IPS-18c (cell line): ENCODE results near the gene SARDH.

Source experiments
- H3K4me3 ChIP-seq: 2 replicates; pipeline ENCODE4 v1.7.0; 2013; ENCODE audit warnings: low read depth, mild to moderate bottlenecking, low read length, moderate library complexity; ENCODE audit not compliant: insufficient read depth
- H3K9me3 ChIP-seq: one replicate; pipeline ENCODE4 v1.6.1; 2013; ENCODE audit warnings: mild to moderate bottlenecking, low read length, moderate library complexity; ENCODE audit not compliant: control insufficient read depth, insufficient read depth

The SARDH gene

DNA sequence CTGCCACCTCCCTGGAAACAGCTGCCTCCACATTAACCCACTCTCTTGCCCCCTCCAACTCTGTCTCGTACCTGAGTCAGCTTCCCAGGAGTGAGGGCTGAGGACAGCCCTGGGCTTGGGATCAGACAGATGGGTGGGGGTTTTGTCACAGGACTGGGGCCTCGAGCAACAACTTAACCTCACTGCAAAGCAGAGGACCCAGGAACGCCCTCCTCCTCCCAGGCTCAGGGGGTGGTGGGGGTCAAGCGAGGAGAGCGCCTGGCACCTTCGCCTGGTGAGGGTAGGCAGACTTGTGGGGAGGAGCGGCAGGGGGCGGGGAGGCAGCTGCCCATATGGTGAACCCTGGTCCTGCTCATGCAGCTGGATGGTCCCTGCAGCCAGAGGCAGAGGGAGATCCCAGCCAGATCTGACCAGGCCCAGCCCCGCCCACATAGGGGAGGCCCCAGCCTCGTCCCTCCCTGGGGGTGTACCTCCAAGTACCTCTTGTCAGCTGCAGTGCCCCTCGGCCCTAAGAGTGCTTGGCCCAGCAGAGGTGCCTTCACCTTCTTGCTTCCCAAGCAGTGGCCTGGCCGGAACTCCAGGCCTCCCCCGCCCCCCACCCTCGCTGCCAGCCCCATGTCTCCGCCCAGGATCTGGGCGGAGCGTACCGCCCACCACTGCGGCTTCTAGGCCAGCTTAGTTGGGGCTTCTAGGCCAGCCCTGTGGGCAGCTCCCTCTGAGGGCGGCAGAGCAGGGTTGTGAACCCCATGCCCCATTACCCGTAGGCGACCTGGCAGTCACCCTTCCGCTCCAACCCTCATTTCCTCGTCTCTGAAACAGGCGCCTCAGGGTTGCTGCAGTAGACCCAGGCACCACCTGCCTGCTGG, at the start of gene SARDH:
Gene SARDH (minus strand): TSS at position 579 of the 866 bp plus-strand sequence. CDS start 4,179 bp downstream, outside the sequence.
- peak within 1 kb of the TSS; percentile 28; the same call in 1 of the 2 replicates for H3K4me3 ChIP-seq
- peaks cover 2% of the 10 kb centered on the region for H3K9me3 ChIP-seq

DNA sequence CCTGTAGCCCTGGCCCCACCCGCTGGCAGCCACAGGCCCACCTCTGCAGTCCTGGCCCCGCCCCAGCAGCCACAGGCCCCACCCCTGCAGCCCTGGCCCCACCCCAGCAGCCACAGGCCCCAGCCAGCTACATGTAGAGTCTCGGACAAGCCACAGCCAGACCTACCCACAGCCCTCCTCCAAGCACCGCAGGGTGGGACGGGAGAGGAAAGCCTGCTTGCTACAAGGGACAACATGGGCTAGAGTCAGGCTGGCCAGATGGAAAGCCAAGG, 49.5 kb upstream of the SARDH start:
- Histone ChIP-seq H3K4me3 (no peak overlapping the region), H3K9me3 (no peaks in the 10 kb centered on the region)

DNA sequence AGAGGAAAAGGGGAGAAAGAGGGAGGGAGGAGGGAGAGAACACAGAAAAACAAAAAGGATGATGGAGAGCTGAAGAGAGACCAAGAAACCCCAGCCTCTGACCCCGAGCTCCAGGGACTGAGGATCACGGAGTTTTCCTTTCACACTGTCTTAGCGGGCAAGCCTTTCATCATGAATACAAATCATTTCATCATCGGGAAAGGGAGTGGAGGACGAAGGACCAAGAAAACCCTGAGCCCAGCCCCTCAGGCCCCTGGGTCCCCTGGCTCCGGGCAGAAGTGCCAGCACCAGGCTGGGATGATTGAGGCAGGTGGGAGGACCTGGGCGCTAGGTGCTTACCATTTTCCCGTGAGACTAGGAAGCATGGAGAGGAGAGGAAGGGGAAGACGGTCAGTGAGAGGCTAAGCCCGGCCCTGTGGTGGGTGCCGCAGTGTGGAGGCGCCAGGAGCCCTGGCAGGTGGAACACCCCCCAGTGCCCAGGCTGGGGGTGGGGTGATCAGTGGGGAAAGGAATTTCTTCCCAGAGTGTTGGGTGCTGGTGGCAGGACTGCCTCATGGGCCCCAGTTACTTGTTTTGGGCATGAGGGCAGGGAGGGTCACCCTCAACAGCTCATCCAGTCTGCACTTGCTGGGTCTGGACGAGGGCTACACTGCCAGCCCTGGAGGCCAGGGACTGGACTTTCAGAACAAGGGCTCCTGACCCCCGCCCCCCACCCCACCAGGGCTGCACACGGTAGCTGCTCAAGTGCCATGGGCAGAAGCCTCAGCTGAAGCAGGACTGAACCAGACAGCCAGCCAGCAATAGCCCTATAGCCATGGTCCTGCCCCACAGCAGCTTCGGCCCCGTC, 49.0 kb upstream of the SARDH start:
- Histone ChIP-seq H3K4me3 (no peak overlapping the region), H3K9me3 (no peaks in the 10 kb centered on the region)

DNA sequence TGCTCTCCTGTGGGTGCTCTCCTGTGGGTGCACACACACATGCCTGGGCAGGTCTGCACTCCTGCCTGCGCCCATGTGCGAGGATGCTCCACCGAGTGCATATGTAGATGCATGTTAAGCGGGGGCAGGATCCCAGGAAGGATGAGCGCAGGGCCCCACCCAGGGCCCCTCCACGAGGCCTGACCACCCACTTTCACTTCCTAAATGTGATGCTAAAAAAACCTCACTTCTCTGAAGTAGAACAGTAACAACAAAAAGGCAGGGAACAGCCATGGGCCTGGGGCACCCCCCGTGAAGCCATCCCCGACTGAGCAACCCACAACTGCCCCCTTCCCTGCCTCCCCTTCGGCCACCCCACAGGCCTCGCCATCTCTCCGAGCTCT, 48.2 kb upstream of the SARDH start:
- Histone ChIP-seq H3K9me3 (no peaks in the 10 kb centered on the region), H3K4me3 (no peak overlapping the region)

GRCh38 chr9:133785753-133786370, 47.7 kb upstream of the SARDH start:
- Histone ChIP-seq H3K9me3 (no peaks in the 10 kb centered on the region), H3K4me3 (no peak overlapping the region)

GRCh38 chr9:133784731-133785561, 46.8 kb upstream of the SARDH start:
- no peaks in the 10 kb centered on the region for H3K9me3 ChIP-seq
- H3K4me3 ChIP-seq, result no peak overlapping the region

DNA sequence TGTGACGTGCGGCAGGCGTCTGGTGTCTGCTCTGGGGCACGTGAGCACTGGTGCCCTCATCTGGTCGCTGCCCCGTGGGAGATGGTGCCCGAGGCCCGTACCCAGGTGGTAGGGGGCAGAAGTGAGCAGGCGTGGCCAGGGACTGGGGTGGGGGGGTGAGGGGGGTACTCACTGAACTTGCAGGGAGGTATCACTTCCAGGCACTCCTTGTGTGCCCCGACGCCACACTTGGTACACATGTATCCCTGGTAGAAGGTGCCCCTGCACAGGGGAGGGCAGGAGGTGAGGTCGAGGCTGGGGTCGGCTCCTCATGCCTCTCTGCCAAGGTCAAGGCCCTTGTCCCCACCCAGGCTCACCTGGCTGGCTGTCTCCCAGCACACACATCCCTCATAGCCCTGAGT, 45.2 kb upstream of the SARDH start:
- no peaks in the 10 kb centered on the region for H3K9me3 ChIP-seq
- no peak overlapping the region for H3K4me3 ChIP-seq

DNA sequence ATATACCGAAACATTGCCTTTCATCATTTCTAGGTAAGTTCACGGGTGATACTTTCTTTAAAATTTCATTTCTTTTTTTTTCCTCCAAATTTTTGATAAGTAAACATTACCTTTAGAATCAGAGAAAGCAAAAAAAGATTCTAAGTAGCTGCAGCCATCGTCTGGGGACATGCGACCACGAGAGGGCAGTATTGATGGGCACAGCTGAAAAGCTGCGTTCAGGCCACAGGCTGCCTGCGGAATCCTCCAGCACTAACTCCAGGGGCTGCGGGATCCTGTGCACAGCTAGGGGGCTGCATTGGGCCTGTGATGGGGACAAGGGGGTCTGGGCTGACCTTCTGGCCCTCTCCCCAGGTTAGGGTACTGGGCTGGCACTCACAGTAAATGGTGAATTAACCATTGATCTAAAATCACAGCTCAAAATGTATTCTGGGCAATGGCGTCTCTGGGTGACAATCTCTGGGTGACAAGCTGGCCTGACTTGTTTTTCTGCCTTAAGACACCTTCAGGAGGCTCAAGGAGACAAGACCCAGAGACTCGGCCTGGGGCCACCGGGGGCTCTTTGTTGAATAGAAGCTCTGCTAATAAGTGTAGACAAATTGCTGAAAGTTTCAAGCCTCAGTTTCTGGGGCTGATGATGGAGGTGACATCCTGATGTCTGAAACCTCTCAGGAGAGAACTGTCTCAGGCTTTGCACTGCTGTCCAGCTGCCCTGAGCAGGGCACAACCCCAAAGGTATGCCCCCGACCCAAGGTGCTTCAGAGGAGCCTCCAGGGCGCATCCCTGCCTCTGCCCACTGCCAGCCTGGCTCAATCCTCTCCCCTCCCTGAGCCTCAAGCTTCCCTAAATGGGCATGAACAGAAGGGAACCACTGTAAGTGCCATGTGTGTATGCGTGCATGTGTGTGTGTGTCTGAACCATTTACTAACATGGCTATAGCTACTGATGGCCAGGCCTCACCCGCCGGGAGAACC, 44.3 kb upstream of the SARDH start:
- no peak overlapping the region for H3K4me3 ChIP-seq
- no peaks in the 10 kb centered on the region for H3K9me3 ChIP-seq

GRCh38 chr9:133781828-133782135, 43.6 kb upstream of the SARDH start:
- no peak overlapping the region for H3K4me3 ChIP-seq
- no peaks in the 10 kb centered on the region for H3K9me3 ChIP-seq

DNA sequence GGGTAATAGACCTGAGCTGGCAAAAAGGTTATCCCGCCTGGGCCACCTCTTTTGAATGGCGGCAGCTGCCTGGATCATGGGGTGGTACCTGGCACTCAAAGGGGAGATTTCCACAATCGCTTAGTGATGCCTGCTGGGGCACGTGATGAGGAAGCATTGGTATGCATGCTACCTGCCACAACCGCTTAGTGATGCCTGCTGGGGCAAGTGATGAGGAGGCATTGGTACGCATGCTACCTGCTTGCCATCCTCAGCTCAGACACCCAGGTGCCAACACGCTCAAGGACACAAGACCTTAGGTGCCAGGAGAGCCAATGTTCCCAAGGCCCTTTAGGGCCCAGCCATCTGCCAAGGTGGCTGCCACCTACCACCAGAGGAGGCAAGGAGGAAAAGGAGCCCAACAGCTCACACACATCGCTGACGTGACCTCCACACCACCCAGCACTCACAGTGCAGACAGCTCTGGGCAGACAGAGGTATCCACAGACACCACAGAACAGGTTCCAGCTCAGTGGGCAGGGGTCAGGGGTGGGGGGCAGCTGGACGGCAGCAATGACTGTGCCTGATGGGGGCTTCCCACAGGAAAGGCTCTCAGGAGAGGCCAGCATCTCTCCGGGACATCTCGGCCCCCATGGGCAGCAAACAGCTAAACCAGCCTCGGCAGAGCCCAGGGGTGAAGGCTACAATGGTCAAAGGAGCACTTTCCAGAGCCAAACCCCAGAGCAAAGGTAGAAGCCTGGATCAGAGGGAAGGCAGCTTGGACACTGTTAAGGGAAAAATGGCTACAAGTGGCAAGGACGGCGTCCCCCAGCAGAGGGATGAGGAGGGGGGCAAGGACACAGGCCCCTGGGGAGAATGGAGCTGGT, 43.0 kb upstream of the SARDH start:
- H3K4me3 ChIP-seq, result no peak overlapping the region
- H3K9me3 ChIP-seq, result no peaks in the 10 kb centered on the region

GRCh38 chr9:133780404-133780945, 42.3 kb upstream of the SARDH start:
- H3K9me3 ChIP-seq, result no peaks in the 10 kb centered on the region

GRCh38 chr9:133779516-133780403, 41.6 kb upstream of the SARDH start:
- Histone ChIP-seq H3K4me3 (no peak overlapping the region), H3K9me3 (no peaks in the 10 kb centered on the region)

More at GRCh38 chr9:133780404-133780945, 42.3 kb upstream of the SARDH start:
- no peak overlapping the region for H3K4me3 ChIP-seq

GRCh38 chr9:133779081-133779480, 40.9 kb upstream of the SARDH start:
- Histone ChIP-seq H3K9me3 (no peaks in the 10 kb centered on the region), H3K4me3 (no peak overlapping the region)

DNA sequence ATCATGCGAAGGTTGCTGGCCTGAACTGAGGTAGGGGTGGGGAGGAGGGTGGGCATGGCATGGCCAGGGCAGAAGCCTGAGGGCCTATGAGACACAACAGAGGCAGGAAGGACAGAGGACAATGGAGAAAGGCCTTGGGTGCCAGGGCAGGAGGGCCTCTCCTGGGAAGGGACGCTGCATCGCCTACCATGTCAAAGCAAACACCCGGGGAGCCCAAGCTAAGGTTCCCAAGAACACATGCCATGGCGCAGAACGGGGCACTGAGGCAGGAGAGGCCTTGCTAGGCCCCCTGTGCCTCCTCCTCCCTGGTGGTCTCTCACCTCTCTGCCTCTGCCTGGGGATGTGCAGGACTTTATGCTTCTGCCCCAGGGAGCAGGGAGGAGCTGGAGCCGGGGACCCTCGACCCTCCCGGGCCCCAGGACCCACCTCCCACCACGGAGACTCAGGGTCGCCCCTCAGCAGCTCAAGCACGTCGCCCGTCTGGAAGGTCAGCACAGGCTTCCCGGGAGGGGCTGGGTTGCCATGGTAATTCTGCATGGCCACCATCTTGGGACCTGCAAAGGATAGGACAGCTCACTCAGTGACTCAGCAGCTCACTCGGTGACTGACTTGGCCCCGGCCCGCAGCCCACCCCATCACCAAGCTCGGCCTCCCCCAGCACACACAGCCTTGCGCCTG, 40.3 kb upstream of the SARDH start:
- Histone ChIP-seq H3K9me3 (no peaks in the 10 kb centered on the region), H3K4me3 (no peak overlapping the region)
